ENCODE results near the gene FAM83F.

The FAM83F gene

GRCh38 chr22:40033586-40034380 lies 39.0 kb downstream of the FAM83F start:
- no peaks in the 10 kb centered on the region for H3K79me2 ChIP-seq (ENCODE audit: low read length)
- H3K9me3 ChIP-seq (ENCODE audit: insufficient read depth, low read length), result no peaks in the 10 kb centered on the region
- no peak overlapping the region for H3K9ac ChIP-seq (ENCODE audit: low read length)
- no peaks in the 10 kb centered on the region for H3K36me3 ChIP-seq (replicated peaks; ENCODE audit: low read depth, low read length)
- no peaks in the 10 kb centered on the region for H4K20me1 ChIP-seq (ENCODE audit: insufficient read depth, low read length)
- H3K27me3 ChIP-seq (ENCODE audit: low read depth, low read length), result peaks cover 18% of the 10 kb centered on the region
- no peak overlapping the region for H3K27ac ChIP-seq (ENCODE audit: low read length)
- H3K4me3 ChIP-seq (ENCODE audit: low read length), result no peak overlapping the region
- H3K4me2 ChIP-seq (ENCODE audit: low read length), result no peak overlapping the region
- H3K4me1 ChIP-seq (ENCODE audit: low read length), result no peaks in the 10 kb centered on the region; the same call in none of the 2 replicates
- TF ChIP-seq CTCF (IDR thresholded peaks at IDR 0.05; ENCODE audit: low read depth, low read length) (no peak), EZH2phosphoT487 (IDR thresholded peaks at IDR 0.05; ENCODE audit: low read depth) (no peak)
- no peak overlapping the region for H2AFZ ChIP-seq (ENCODE audit: low read depth, low read length)

GRCh38 chr22:40035351-40035750 lies 40.6 kb downstream of the FAM83F start:
- Histone ChIP-seq H3K27ac (ENCODE audit: low read length) (no peak overlapping the region), H3K4me2 (ENCODE audit: low read length) (no peak overlapping the region), H3K4me3 (ENCODE audit: low read length) (no peak overlapping the region), H2AFZ (ENCODE audit: low read depth, low read length) (no peak overlapping the region), H3K79me2 (ENCODE audit: low read length) (no peaks in the 10 kb centered on the region), H3K4me1 (ENCODE audit: low read length) (no peaks in the 10 kb centered on the region; the same call in none of the 2 replicates), H3K9me3 (ENCODE audit: insufficient read depth, low read length) (no peaks in the 10 kb centered on the region), H3K36me3 (replicated peaks; ENCODE audit: low read depth, low read length) (no peaks in the 10 kb centered on the region), H3K9ac (ENCODE audit: low read length) (no peak overlapping the region), H4K20me1 (ENCODE audit: insufficient read depth, low read length) (no peaks in the 10 kb centered on the region), H3K27me3 (ENCODE audit: low read depth, low read length) (peaks cover 32% of the 10 kb centered on the region)
- TF ChIP-seq EZH2phosphoT487 (IDR thresholded peaks at IDR 0.05; ENCODE audit: low read depth), result no peak

- TF ChIP-seq EZH2phosphoT487 (IDR thresholded peaks at IDR 0.05; ENCODE audit: low read depth), result no peak
- no peak for TF ChIP-seq CTCF (IDR thresholded peaks at IDR 0.05; ENCODE audit: low read depth, low read length)
- Histone ChIP-seq H3K4me1 (ENCODE audit: low read length) (no peaks in the 10 kb centered on the region; the same call in none of the 2 replicates), H3K4me3 (ENCODE audit: low read length) (no peak overlapping the region), H2AFZ (ENCODE audit: low read depth, low read length) (peak overlapping the region; percentile 86; the same call in 1 of the 2 replicates), H3K9me3 (ENCODE audit: insufficient read depth, low read length) (no peaks in the 10 kb centered on the region), H3K27ac (ENCODE audit: low read length) (no peak overlapping the region), H3K79me2 (ENCODE audit: low read length) (no peaks in the 10 kb centered on the region), H3K27me3 (ENCODE audit: low read depth, low read length) (peaks cover 38% of the 10 kb centered on the region), H3K36me3 (replicated peaks; ENCODE audit: low read depth, low read length) (no peaks in the 10 kb centered on the region), H3K9ac (ENCODE audit: low read length) (no peak overlapping the region), H4K20me1 (ENCODE audit: insufficient read depth, low read length) (no peaks in the 10 kb centered on the region), H3K4me2 (ENCODE audit: low read length) (peak overlapping the region; percentile 48; the same call in 1 of the 2 replicates)
These were observed 41.4 kb downstream of the FAM83F start for GRCh38 chr22:40036126-40036525.

- H3K4me3 ChIP-seq (ENCODE audit: low read length), result no peak overlapping the region
- H3K9me3 ChIP-seq (ENCODE audit: insufficient read depth, low read length), result no peaks in the 10 kb centered on the region
- H2AFZ ChIP-seq (ENCODE audit: low read depth, low read length), result peak overlapping the region; percentile 86
- TF ChIP-seq CTCF (IDR thresholded peaks at IDR 0.05; ENCODE audit: low read depth, low read length) (peak; percentile 98), EZH2phosphoT487 (IDR thresholded peaks at IDR 0.05; ENCODE audit: low read depth) (no peak)
- H3K9ac ChIP-seq (ENCODE audit: low read length), result no peak overlapping the region
- peaks cover 38% of the 10 kb centered on the region for H3K27me3 ChIP-seq (ENCODE audit: low read depth, low read length)
- H3K4me2 ChIP-seq (ENCODE audit: low read length), result peak overlapping the region; percentile 48
- no peaks in the 10 kb centered on the region for H4K20me1 ChIP-seq (ENCODE audit: insufficient read depth, low read length)
- H3K4me1 ChIP-seq (ENCODE audit: low read length), result no peaks in the 10 kb centered on the region; the same call in none of the 2 replicates
- no peak overlapping the region for H3K27ac ChIP-seq (ENCODE audit: low read length)
- no peaks in the 10 kb centered on the region for H3K36me3 ChIP-seq (replicated peaks; ENCODE audit: low read depth, low read length)
- H3K79me2 ChIP-seq (ENCODE audit: low read length), result no peaks in the 10 kb centered on the region
These were observed 42.0 kb downstream of the FAM83F start for GRCh38 chr22:40036591-40037225.

All from OCI-LY3 (cell line).